Right ventricle myocardium superior (tissue), 1 donor: ENCODE data around the gene TMEM125. TPM values are rescaled to one million over a fixed set of nuclear protein-coding genes. Genes with fewer than 3 reads are reported as not detected.
A peak's percentile ranks its signal among the peaks of the same experiment; 100 is the strongest.

Experiments
- ATAC-seq: fragments of 200-7000 bp; cut with Tn5 transposase; one replicate; pipeline ENCODE4 v1.9.1; 2020; ENCODE audit warnings: mild to moderate bottlenecking; ENCODE audit not compliant: poor library complexity
- DNase-seq: peaks from one replicate; pipeline ENCODE4 v3.0.0-alpha.2; 2020
- intact Hi-C: fragments of 100-400 bp; cut with DNase I; formaldehyde crosslinking; loops from one replicate; pipeline ENCODE4 v1.11.2; 2022
- total RNA-seq: library from RNA; stranded (reverse); fragmentation: NEBNext Ultra II Directional; extraction: Animal tissue kit (Norgen Biotek cat#: 25700); gene quantifications from one replicate; pipeline ENCODE4 v1.2.1, GENCODE V29; 2021
- donor health status: DM: no; HTN: yes; CAD: no; lungs with severe emphysema.

Gene TMEM125
- total RNA-seq, 1 donor from 2014 or later: not detected

- intact Hi-C loops: no loop called here
- DNase-seq (peak; percentile 30), ATAC-seq (no peak)
Measured at GRCh38 chr1:43317817-43318471, 48.2 kb downstream of the TMEM125 start.

GRCh38 chr1:43318831-43319230 is 49.0 kb downstream of the TMEM125 start:
- DNase-seq: peak; percentile 0
- ATAC-seq: no peak
- intact Hi-C loops: no loop called here

GRCh38 chr1:43319288-43319687 is 49.5 kb downstream of the TMEM125 start:
- no peak for ATAC-seq
- intact Hi-C loops: no loop called here
- peak; percentile 18 for DNase-seq

DNA sequence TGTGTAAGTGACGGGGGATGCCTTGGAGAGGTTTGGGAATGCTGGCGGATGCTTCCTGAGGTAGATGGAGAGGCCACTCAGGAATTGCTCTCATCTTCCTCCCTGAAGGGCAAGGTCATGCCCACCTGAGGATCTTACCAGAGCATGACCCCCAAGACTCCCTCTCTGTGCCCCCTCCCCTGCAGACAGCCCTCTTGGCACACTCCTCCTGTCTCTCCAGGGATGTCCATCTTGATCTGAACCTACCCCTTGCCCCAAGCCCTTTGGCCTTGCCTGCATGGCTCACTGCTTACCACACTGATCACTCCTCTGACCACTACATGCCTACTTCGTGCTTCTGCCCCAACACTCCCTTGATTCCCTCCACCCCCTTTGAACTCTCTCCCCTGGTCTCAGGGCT is 50.0 kb downstream of the TMEM125 start:
- intact Hi-C loops: no loop called here
- peak; percentile 4 for DNase-seq
- no peak for ATAC-seq

DNA sequence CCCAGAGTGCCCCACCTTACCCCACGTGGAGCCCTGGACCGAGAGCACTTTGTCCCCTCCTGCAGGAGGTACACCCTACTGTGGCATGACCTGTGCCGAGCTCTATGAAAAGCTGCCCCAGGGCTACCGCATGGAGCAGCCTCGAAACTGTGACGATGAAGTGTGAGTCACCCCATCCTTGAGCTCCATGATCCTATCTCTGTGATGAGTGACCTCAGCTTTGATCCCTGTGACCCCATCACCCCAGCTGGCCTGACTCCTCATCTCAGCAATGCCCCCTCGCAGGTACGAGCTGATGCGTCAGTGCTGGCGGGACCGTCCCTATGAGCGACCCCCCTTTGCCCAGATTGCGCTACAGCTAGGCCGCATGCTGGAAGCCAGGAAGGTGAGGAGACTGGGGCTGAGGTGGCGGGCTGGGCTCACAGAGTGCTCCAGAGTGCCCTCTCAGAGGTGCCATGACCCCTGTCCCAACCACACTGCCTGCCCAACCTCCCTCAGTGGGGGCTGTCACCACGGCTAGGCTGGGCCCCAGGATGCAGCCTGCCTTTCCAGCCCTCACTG is 51.6 kb downstream of the TMEM125 start:
- DNase-seq (no peak), ATAC-seq (no peak)
- intact Hi-C loops: no loop called here

DNA sequence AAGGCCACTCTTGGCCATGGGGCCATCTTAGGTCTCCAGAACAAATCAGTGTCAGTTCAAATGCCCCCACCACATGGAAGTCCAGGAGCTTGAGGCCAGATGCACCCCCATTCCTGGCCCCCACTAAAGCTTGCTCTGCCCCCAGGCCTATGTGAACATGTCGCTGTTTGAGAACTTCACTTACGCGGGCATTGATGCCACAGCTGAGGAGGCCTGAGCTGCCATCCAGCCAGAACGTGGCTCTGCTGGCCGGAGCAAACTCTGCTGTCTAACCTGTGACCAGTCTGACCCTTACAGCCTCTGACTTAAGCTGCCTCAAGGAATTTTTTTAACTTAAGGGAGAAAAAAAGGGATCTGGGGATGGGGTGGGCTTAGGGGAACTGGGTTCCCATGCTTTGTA is 52.7 kb downstream of the TMEM125 start:
- no peak for ATAC-seq
- intact Hi-C loops: no loop called here
- no peak for DNase-seq

Other genes with a start within 250 kb of the TMEM125 start
- 28.4 TPM for gene EBNA1BP2, start 97.7 kb upstream of the TMEM125 start, total RNA-seq
- gene CFAP57, start 97.7 kb upstream of the TMEM125 start, total RNA-seq: not detected
- gene C1orf210, start 15.6 kb downstream of the TMEM125 start, total RNA-seq: not detected
- gene TIE1, start 31.0 kb downstream of the TMEM125 start, total RNA-seq: 18.5 TPM
- 0.40 TPM for gene MPL, start 67.8 kb downstream of the TMEM125 start, total RNA-seq
- gene CDC20, start 89.0 kb downstream of the TMEM125 start, total RNA-seq: 0.83 TPM
- gene ELOVL1, start 98.0 kb downstream of the TMEM125 start, total RNA-seq: 29.3 TPM
- gene MED8, start 119.8 kb downstream of the TMEM125 start, total RNA-seq: 16.5 TPM
- 26.8 TPM for gene SZT2, start 119.9 kb downstream of the TMEM125 start, total RNA-seq
- 20.1 TPM for gene HYI, start 183.9 kb downstream of the TMEM125 start, total RNA-seq